SK-N-SH (cell line): ENCODE measurements around the gene PRKN. TPM values are rescaled to one million over a fixed set of nuclear protein-coding genes. Genes with fewer than 3 reads are reported as not detected.

ENCODE experiments used
- CTCF ChIA-PET: fragments of 300-600, 350-600 bp; formaldehyde crosslinking; extraction: SDS; loops from one replicate; lab custom pipeline; 2021; lab: Yijun Ruan, JAX
- POLR2A ChIA-PET: fragments of 350-600 bp; sonication (Branson Sonifier 250); formaldehyde crosslinking; extraction: SDS; loops from one replicate; lab custom pipeline; 2020; ENCODE audit warnings: antibody characterized with exemption, inconsistent platforms; lab: Yijun Ruan, JAX
- DNase-seq: peaks from one replicate; pipeline ENCODE4 v3.0.0; 2012
- H2AFZ ChIP-seq: fragments of 200-600 bp; sonication (generic); 2 replicates; pipeline ENCODE4 v1.8.1; 2016; ENCODE audit warnings: antibody characterized with exemption, mild to moderate bottlenecking, low read depth
- H3F3A ChIP-seq: fragments of 200-600 bp; sonication (generic); replicated peaks from 2 replicates; pipeline ENCODE3; 2016; ENCODE audit warnings: antibody characterized with exemption, mild to moderate bottlenecking; ENCODE audit not compliant: insufficient read depth
- H3K27ac ChIP-seq, 2 experiments: fragments of 200-500 bp in 1 of 2; fragments of 200-600 bp in 1 of 2; sonication (Bioruptor generic) in 1 of 2; sonication (generic), shearing (Covaris generic) in 1 of 2; 2 replicates each; pipeline versions ENCODE4 v1.5.1 to v1.6.1; 2014 to 2016; ENCODE audit warnings: low read depth in 2 of 2, inconsistent platforms in 1 of 2, low read length in 1 of 2, mild to moderate bottlenecking in 1 of 2, mixed read lengths in 1 of 2
- H3K27me3 ChIP-seq: fragments of 200-600 bp; sonication (generic), shearing (Covaris generic); 2 replicates; pipeline ENCODE4 v1.6.1; 2016; ENCODE audit warnings: mixed run types; ENCODE audit not compliant: insufficient read depth
- H3K36me3 ChIP-seq, 2 experiments: fragments of 200-500 bp in 1 of 2; fragments of 200-600 bp in 1 of 2; sonication (Bioruptor generic) in 1 of 2; sonication (generic) in 1 of 2; replicated peaks in 1 of 2; 2 replicates each; pipeline versions ENCODE3 to v1.5.1; 2014 to 2016; ENCODE audit warnings: low read length in 1 of 2, mild to moderate bottlenecking in 1 of 2; ENCODE audit not compliant: insufficient read depth in 2 of 2, control insufficient read depth in 1 of 2
- H3K4me1 ChIP-seq, 2 experiments: fragments of 200-500 bp in 1 of 2; fragments of 200-600 bp in 1 of 2; sonication (Bioruptor generic) in 1 of 2; sonication (generic), shearing (Covaris generic) in 1 of 2; 2 replicates each; pipeline versions ENCODE4 v1.5.1 to v1.6.1; 2014 to 2016; ENCODE audit warnings: low read depth in 1 of 2, low read length in 1 of 2, mixed run types in 1 of 2; ENCODE audit not compliant: insufficient read depth in 2 of 2, control insufficient read depth in 1 of 2
- H3K4me2 ChIP-seq: fragments of 200-600 bp; sonication (generic), shearing (Covaris generic); 2 replicates; pipeline ENCODE4 v1.6.1; 2017; ENCODE audit warnings: mixed run types
- H3K4me3 ChIP-seq, 2 experiments: fragments of 200-500 bp in 1 of 2; fragments of 200-600 bp in 1 of 2; sonication (Bioruptor generic) in 1 of 2; sonication (generic), shearing (Covaris generic) in 1 of 2; 2 replicates each; pipeline versions ENCODE4 v1.5.1 to v1.8.1; 2014 to 2016; ENCODE audit warnings: low read depth in 2 of 2, inconsistent platforms in 1 of 2, low read length in 1 of 2, mild to moderate bottlenecking in 1 of 2, mixed read lengths in 1 of 2, moderate library complexity in 1 of 2
- H3K79me2 ChIP-seq: fragments of 200-600 bp; sonication (generic); 2 replicates; pipeline ENCODE4 v1.8.1; 2017; ENCODE audit warnings: mild to moderate bottlenecking; ENCODE audit not compliant: insufficient read depth
- H3K9ac ChIP-seq: fragments of 200-600 bp; sonication (generic); 2 replicates; pipeline ENCODE4 v1.6.1; 2017; ENCODE audit warnings: mixed run types
- H3K9me2 ChIP-seq: fragments of 200-600 bp; sonication (generic); 2 replicates; pipeline ENCODE4 v1.6.1; 2017; ENCODE audit warnings: mixed run types
- H3K9me3 ChIP-seq: fragments of 200-600 bp; sonication (generic); 2 replicates; pipeline ENCODE4 v1.6.1; 2017; ENCODE audit warnings: mixed run types, mild to moderate bottlenecking, moderate library complexity
- H4K20me1 ChIP-seq: fragments of 200-600 bp; sonication (generic); 2 replicates; pipeline ENCODE4 v1.6.1; 2017; ENCODE audit warnings: mild to moderate bottlenecking, mixed run types; ENCODE audit not compliant: insufficient read depth
- ELF1 ChIP-seq: IDR thresholded peaks from 2 replicates; pipeline ENCODE4 v1.4.0; 2012
- EP300 ChIP-seq, 2 experiments: IDR thresholded peaks; 2 replicates each; pipeline versions ENCODE4 v1.4.0 to v1.6.1; 2012; ENCODE audit warnings: borderline replicate concordance in 1 of 2, low read depth in 1 of 2, low read length in 1 of 2
- EZH2phosphoT487 ChIP-seq: fragments of 200-600 bp; sonication (generic); IDR thresholded peaks from 2 replicates; pipeline ENCODE4 v1.6.1; 2017; ENCODE audit warnings: low read depth, mixed run types, mild to moderate bottlenecking, antibody characterized with exemption, moderate library complexity, borderline replicate concordance
- FOSL2 ChIP-seq: IDR thresholded peaks from 2 replicates; pipeline ENCODE4 v1.4.0; 2012; ENCODE audit warnings: low read depth, mild to moderate bottlenecking, moderate library complexity, borderline replicate concordance
- FOXJ3 ChIP-seq: sonication (generic); formaldehyde crosslinking; IDR thresholded peaks from 2 replicates; pipeline ENCODE4 v1.5.1; 2020; ENCODE audit warnings: mild to moderate bottlenecking, missing genetic modification reagents
- GATA2 ChIP-seq: sonication (generic); formaldehyde crosslinking; IDR thresholded peaks from 2 replicates; pipeline ENCODE4 v1.5.0; 2020; ENCODE audit warnings: mild to moderate bottlenecking, missing genetic modification reagents
- MEF2A ChIP-seq: IDR thresholded peaks from 2 replicates; pipeline ENCODE4 v1.4.0; 2012; ENCODE audit warnings: low read depth, borderline replicate concordance
- MXI1 ChIP-seq: IDR thresholded peaks from 2 replicates; pipeline ENCODE4 v1.6.1; 2012; ENCODE audit warnings: mild to moderate bottlenecking, low read depth, low read length, improper control_type of control experiment
- POLR2AphosphoS5 ChIP-seq: IDR thresholded peaks from 2 replicates; pipeline ENCODE4 v1.6.1; 2012; ENCODE audit warnings: low read depth, low read length
- RCOR1 ChIP-seq: fragments of 150-350 bp; IDR thresholded peaks from 2 replicates; pipeline ENCODE4 v1.6.1; 2017; ENCODE audit warnings: antibody characterized with exemption, low read length
- RFX5 ChIP-seq: IDR thresholded peaks from 2 replicates; pipeline ENCODE4 v1.6.1; 2012; ENCODE audit warnings: mild to moderate bottlenecking, improper control_type of control experiment, low read length
- RXRA ChIP-seq: IDR thresholded peaks from 2 replicates; pipeline ENCODE4 v1.4.0; 2012; ENCODE audit warnings: low read depth, mild to moderate bottlenecking, borderline replicate concordance
- TAF1 ChIP-seq: IDR thresholded peaks from 2 replicates; pipeline ENCODE4 v1.6.1; 2012; ENCODE audit warnings: low read depth, mild to moderate bottlenecking, low read length, moderate library complexity, borderline replicate concordance
- TCF12 ChIP-seq: IDR thresholded peaks from 2 replicates; pipeline ENCODE4 v1.4.0; 2012
- TEAD4 ChIP-seq: IDR thresholded peaks from 2 replicates; pipeline ENCODE4 v1.4.0; 2012; ENCODE audit warnings: mild to moderate bottlenecking, borderline replicate concordance; ENCODE audit not compliant: insufficient read depth
- ZBTB33 ChIP-seq: IDR thresholded peaks from 2 replicates; pipeline ENCODE4 v1.4.0; 2012; ENCODE audit warnings: low read depth, borderline replicate concordance
- WGBS: methylation state at CpG from one replicate; pipeline ENCODE4 v1.1.6; 2017; ENCODE audit warnings: low lambda C conversion rate; 5-methylcytosine and 5-hydroxymethylcytosine counted together
- polyA plus RNA-seq, 3 experiments: library from polyadenylated mRNA; depleted of rRNA; stranded (reverse); fragments of >200 nt; gene quantifications; 2 replicates each; pipeline ENCODE4 v1.2.3, GENCODE V29; 2012
- TF ChIP-seq, protein P1 (sequence below): IDR thresholded peaks from 2 replicates; pipeline ENCODE4 v1.4.0; 2012; ENCODE audit warnings: low read depth, borderline replicate concordance
- TF ChIP-seq, protein P2 (sequence below): IDR thresholded peaks from 2 replicates; pipeline ENCODE4 v1.4.0; 2012; ENCODE audit warnings: low read depth
- TF ChIP-seq, protein P3 (sequence below): IDR thresholded peaks from 2 replicates; pipeline ENCODE4; 2012

PRKN gene
- polyA plus RNA-seq, 1 of the 3 experiments (the other 2 are of a cell fraction): 0.76 TPM

DNA sequence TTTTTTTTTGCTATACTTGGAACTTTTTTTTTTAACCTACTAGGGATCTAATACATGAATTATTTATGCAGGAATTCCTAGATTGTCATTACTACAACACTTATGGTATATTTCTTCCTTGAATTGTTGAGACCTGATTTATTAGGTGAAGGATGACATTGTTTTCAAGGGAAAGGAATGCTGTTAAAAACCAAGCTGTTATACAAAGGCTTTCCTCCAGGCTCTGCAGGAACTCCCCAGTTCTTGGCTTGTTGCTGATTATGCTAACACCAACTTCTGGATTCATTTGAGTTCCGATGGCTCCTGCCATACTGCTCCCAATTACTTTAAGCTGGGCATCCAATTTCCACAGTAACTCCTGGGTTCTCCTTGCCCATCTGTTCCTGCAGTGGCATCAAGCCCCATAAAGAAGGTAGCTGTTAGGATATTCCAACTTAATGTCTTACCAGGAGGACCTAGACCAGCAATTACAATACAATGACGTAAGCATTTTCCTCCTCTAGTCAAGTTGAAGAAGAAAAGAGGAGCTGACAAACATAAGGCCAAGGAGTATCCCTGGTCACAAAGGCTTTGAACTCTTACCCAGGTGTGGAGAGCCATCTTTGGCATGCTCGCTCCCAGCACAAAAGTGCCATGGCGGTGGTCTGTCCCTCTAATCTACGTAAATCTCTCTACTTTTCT, 1237.8 kb downstream of the PRKN start:
- DNase-seq: no peak
- CTCF ChIA-PET: interaction anchor here (1.5 kb wide), 1 partner anchor 72 kb away, joined by 5 read pairs; no protein-coding TSS in a partner anchor

More for the DNA sequence above, 1237.8 kb downstream of the PRKN start:
- Histone ChIP-seq H3K4me2 (no peak overlapping the region), H3K27ac (no peak overlapping the region), H3F3A (no peaks in the 10 kb centered on the region), H3K79me2 (no peaks in the 10 kb centered on the region), H3K9ac (no peak overlapping the region), H3K36me3 (no peaks in the 10 kb centered on the region), H3K27me3 (no peaks in the 10 kb centered on the region), H3K9me2 (no peaks in the 10 kb centered on the region), H3K9me3 (no peaks in the 10 kb centered on the region), H3K4me1 (peaks cover 4 to 9% of the 10 kb centered on the region in 2 experiments; a peak in 3 of 4 replicates), H3K4me3 (no peak overlapping the region), H4K20me1 (no peaks in the 10 kb centered on the region), H2AFZ (no peak overlapping the region)
- TF ChIP-seq POLR2AphosphoS5 (no peak), ELF1 (no peak), RXRA (no peak), MEF2A (no peak), RCOR1 (no peak), TAF1 (no peak), RFX5 (no peak), EP300 (IDR thresholded peaks at IDR 0.05; ENCODE audit: borderline replicate concordance in 1 of 2, low read depth in 1 of 2, low read length in 1 of 2) (no peak), GATA2 (CRISPR knock-in tag) (no peak), EZH2phosphoT487 (no peak), FOSL2 (no peak), FOXJ3 (CRISPR knock-in tag) (no peak), MXI1 (no peak), TCF12 (no peak), TEAD4 (no peak), ZBTB33 (no peak)
- TF ChIP-seq, protein P1, sequence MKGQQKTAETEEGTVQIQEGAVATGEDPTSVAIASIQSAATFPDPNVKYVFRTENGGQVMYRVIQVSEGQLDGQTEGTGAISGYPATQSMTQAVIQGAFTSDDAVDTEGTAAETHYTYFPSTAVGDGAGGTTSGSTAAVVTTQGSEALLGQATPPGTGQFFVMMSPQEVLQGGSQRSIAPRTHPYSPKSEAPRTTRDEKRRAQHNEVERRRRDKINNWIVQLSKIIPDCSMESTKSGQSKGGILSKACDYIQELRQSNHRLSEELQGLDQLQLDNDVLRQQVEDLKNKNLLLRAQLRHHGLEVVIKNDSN: no peak
- TF ChIP-seq, protein P2, sequence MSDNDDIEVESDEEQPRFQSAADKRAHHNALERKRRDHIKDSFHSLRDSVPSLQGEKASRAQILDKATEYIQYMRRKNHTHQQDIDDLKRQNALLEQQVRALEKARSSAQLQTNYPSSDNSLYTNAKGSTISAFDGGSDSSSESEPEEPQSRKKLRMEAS: no peak
- TF ChIP-seq, protein P3, sequence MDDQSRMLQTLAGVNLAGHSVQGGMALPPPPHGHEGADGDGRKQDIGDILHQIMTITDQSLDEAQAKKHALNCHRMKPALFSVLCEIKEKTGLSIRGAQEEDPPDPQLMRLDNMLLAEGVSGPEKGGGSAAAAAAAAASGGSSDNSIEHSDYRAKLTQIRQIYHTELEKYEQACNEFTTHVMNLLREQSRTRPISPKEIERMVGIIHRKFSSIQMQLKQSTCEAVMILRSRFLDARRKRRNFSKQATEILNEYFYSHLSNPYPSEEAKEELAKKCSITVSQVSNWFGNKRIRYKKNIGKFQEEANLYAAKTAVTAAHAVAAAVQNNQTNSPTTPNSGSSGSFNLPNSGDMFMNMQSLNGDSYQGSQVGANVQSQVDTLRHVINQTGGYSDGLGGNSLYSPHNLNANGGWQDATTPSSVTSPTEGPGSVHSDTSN: no peak
- POLR2A ChIA-PET: no interaction called here
- WGBS: 93% methylated on average over 5 of the region's 5 CpGs
